ENCODE measurements around the gene CSTPP1. TPM values are rescaled to one million over a fixed set of nuclear protein-coding genes. Genes with fewer than 3 reads are reported as not detected.

Gene CSTPP1
- total RNA-seq, 3 donors from 2014 or later = 13.4 to 43.6 (median 30.5) TPM

- Histone ChIP-seq H3K4me3 (no peak overlapping the region), H3K36me3 (no peaks in the 10 kb centered on the region), H3K9me3 (no peaks in the 10 kb centered on the region), H3K27ac (no peak overlapping the region), H3K4me1 (no peaks in the 10 kb centered on the region), H3K27me3 (no peaks in the 10 kb centered on the region)
- TF ChIP-seq CTCF (IDR thresholded peaks at IDR 0.05) (no peak), POLR2A (IDR thresholded peaks at IDR 0.05) (no peak), POLR2AphosphoS5 (IDR thresholded peaks at IDR 0.05) (no peak)
- DNase-seq (ENCODE audit: low spot score in 2 of 2) = no peak
- intact Hi-C loops (cut with DNase I; ENCODE audit: low total_unique reads) = no loop called here
Measured at GRCh38 chr11:46963844-46964243, 27.3 kb downstream of the CSTPP1 start.

- H3K27ac ChIP-seq = no peak overlapping the region
- no peak for DNase-seq (ENCODE audit: low spot score in 2 of 2)
- H3K4me1 ChIP-seq = no peaks in the 10 kb centered on the region
- no peak overlapping the region for H3K4me3 ChIP-seq
- no peaks in the 10 kb centered on the region for H3K36me3 ChIP-seq
- TF ChIP-seq POLR2AphosphoS5 (IDR thresholded peaks at IDR 0.05) = no peak
- TF ChIP-seq CTCF (IDR thresholded peaks at IDR 0.05) = no peak
- no peak for TF ChIP-seq POLR2A (IDR thresholded peaks at IDR 0.05)
- H3K9me3 ChIP-seq = no peaks in the 10 kb centered on the region
- H3K27me3 ChIP-seq = no peaks in the 10 kb centered on the region
- intact Hi-C loops (cut with DNase I; ENCODE audit: low total_unique reads) = no loop called here
Measured at GRCh38 chr11:46966773-46967172, 30.2 kb downstream of the CSTPP1 start.

DNA sequence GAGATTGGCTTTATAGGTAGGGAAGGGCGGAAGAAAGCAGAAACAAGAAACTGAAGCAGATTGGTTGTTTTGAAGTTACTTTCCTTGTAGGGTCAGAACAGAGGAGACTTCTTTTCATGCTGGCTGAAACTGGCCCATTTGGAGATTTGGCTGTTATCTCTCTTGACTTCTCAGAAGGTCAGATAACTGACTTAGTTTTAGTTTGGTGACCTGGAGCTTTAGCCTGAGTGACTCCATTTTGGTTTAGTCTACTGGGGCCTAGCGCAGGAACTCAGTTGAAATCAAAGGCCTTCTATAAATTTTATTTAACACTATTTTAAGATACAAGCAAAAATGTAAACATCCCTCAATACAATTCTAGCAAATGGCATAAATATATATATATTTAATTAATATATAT, 31.4 kb downstream of the CSTPP1 start:
- DNase-seq (ENCODE audit: low spot score in 2 of 2) = no peak
- Histone ChIP-seq H3K36me3 (no peaks in the 10 kb centered on the region), H3K27ac (no peak overlapping the region), H3K4me1 (no peaks in the 10 kb centered on the region), H3K27me3 (no peaks in the 10 kb centered on the region), H3K9me3 (no peaks in the 10 kb centered on the region), H3K4me3 (no peak overlapping the region)
- no peak for TF ChIP-seq POLR2AphosphoS5 (IDR thresholded peaks at IDR 0.05)
- no peak for TF ChIP-seq CTCF (IDR thresholded peaks at IDR 0.05)
- TF ChIP-seq POLR2A (IDR thresholded peaks at IDR 0.05) = no peak
- intact Hi-C loops (cut with DNase I; ENCODE audit: low total_unique reads) = no loop called here

DNA sequence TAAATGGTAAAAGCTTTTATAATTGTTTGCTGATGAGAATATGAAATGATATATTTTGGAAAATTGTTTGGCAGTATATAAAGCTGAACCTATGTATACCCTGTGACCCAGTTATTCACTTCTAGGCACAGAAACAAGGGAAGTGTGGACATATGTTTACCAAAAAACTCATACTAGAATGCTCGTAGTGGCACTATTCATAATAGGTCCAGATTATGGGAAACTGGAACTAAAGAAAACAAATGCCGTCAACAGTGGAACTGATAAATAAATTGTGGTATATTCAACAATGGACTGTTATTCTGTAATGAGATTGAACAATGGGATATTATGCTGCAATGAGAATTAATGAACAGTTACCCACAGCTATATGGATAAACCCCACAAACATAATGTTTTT, 32.8 kb downstream of the CSTPP1 start:
- Histone ChIP-seq H3K27me3 (no peaks in the 10 kb centered on the region), H3K4me3 (no peak overlapping the region), H3K4me1 (no peaks in the 10 kb centered on the region), H3K27ac (no peak overlapping the region), H3K36me3 (no peaks in the 10 kb centered on the region), H3K9me3 (no peaks in the 10 kb centered on the region)
- no peak for TF ChIP-seq POLR2A (IDR thresholded peaks at IDR 0.05)
- TF ChIP-seq CTCF (IDR thresholded peaks at IDR 0.05) = no peak
- TF ChIP-seq POLR2AphosphoS5 (IDR thresholded peaks at IDR 0.05) = no peak
- no peak for DNase-seq (ENCODE audit: low spot score in 2 of 2)
- intact Hi-C loops (cut with DNase I; ENCODE audit: low total_unique reads) = no loop called here

DNA sequence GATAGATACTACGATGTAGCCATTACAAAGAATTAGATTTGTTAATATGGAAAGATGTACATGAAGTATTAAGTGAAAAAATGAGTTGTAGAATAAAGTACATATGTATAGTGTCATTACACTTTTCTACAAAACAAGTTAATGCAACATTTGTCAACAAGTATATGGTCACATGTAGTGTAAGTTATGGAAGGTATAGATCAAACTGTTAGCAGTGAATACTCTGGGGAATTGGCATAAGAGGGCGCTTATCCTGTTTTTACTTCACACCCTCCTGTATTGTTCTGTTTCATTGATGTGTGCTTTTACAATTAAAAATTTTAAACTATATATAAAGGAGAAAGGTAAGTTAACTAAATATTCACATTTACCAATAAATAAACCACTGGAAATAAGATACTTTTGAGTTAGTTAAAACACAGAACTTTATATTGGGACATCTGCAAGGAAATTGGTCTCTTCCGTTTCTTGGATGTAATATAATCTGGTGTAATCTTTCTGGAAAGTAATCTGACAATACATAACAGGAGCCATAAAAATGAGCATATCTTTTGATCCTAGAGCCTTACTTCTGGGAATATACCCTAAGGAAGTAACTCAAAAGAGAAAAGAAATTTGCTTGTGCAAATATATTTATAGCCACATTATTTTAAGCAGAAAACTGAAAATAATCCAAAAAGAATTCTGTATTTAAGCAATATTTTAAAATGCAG, 34.5 kb downstream of the CSTPP1 start:
- Histone ChIP-seq H3K27me3 (no peaks in the 10 kb centered on the region), H3K9me3 (no peaks in the 10 kb centered on the region), H3K4me1 (no peaks in the 10 kb centered on the region), H3K36me3 (no peaks in the 10 kb centered on the region), H3K4me3 (no peak overlapping the region), H3K27ac (no peak overlapping the region)
- intact Hi-C loops (cut with DNase I; ENCODE audit: low total_unique reads) = no loop called here
- no peak for DNase-seq (ENCODE audit: low spot score in 2 of 2)
- TF ChIP-seq POLR2A (IDR thresholded peaks at IDR 0.05) (no peak), POLR2AphosphoS5 (IDR thresholded peaks at IDR 0.05) (no peak), CTCF (IDR thresholded peaks at IDR 0.05) (no peak)
